T-helper 2 cell (primary cell): ENCODE data around the gene PCBP4.
"Not testable (repeated sequence)": the region's sequence is repeated elsewhere in the genome, so short reads cannot be mapped to it uniquely, and the experiment has no call there.

Source experiments
- DNase-seq, 5 experiments: peaks; one replicate each; pipeline versions ENCODE4 v3.0.0 to v3.0.0-alpha.2; 2012 to 2022

Gene PCBP4

DNA sequence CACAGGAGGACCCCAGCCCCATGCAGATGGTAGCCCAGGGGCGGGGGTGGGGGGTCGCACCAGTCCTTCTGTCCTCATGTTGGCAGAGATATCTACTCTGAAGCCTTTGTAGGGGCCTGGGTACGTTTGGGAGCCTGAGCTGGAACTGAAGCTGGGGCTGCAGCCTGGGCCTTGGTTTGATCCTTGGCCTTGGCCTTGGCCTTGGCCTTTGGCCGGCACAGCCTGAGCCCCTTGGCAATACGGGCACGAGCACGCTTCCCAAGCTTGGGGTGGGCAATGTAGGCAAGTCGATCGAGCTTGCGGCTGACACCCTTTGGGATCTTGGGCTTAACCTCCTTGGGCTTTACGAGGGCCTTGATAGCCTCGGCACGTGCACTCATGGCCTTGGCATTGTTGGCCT, 26.4 kb upstream of the PCBP4 start:
- not testable (repeated sequence) for DNase-seq

DNA sequence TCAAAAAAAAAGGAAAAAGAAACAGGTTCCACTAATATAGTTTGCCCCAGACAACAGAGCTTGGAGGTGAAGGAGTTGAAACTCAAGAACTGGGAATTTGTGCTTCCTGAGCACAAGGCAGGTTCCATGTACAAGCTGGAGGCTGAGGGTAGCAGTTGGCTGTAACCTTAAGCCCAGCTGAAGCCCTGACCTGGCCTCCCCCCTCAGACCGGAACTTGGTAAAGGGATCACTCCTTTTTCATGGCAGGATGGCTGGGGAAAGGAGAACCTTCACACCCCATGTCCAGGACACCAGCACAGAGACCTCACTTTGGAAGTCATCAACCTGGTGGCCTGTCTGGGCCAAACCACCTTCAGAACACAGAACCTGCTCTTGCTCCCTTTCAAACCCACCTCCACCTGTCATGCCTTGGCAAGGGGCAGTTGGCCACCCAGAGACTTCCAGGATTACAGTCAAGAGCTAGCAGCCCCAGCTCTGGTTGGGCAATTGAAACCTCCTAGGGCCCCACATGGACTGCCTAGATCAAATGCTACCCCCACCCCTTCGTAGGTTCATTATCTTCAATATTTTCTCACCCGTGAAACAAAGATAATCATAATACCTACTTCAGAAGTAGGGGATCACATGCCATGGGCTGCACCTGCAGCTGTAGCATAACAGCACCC, 24.9 kb upstream of the PCBP4 start:
- no peak for DNase-seq

DNA sequence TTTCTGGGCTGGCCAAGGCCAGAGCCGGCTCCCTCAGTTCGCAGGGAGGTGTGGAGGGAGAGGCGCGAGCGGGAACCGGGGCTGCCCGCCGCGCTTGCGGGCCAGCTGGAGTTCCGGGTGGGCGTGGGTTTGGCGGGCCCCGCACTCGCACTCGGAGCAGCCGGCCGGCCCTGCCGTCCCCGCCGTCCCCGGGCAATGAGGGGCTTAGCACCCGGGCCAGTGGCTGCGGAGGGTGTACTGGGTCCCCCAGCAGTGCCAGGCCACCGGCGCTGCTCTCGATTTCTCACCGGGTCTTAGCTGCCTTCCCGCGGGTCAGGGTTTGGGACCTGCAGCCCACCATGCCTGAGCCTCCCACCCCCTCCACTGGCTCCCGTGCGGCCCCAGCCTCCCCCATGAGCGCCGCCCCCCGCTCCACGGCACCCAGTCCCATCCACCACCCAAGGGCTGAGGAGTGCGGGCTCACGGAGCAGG, 23.3 kb upstream of the PCBP4 start:
- not testable (repeated sequence) for DNase-seq

DNA sequence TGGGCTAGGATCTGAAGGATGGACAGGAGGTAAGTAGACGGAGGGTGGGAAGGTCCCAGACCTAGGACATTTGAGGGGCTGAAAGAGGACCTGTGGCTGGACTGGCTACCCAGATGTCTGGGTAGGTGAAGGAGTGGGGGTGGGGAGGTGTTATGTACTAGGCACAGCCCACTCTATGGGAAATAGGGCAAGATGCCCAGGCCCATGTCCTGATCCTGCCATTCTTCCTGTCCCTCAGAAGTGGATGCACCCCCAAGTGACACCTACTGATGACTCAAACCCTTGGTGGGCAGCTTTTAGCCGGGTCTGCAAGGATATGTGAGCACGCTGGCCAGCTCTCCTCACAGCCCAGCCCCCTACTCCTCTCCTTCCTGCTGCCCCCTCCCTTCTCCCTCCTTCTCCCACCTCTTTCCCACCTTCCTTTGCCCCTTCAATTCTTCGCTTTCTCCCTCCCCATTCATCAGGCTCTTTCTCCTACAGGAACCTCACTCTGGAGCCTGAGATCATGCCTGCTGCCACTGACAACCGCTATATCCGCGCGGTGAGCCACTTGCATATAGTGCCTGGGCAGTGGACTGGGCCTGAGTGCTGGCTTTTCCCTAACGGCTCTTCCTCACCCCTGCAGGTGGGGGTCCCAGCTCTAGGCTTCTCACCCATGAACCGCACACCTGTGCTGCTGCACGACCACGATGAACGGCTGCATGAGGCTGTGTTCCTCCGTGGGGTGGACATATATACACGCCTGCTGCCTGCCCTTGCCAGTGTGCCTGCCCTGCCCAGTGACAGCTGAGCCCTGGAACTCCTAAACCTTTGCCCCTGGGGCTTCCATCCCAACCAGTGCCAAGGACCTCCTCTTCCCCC, 21.3 kb upstream of the PCBP4 start:
- no peak for DNase-seq

DNA sequence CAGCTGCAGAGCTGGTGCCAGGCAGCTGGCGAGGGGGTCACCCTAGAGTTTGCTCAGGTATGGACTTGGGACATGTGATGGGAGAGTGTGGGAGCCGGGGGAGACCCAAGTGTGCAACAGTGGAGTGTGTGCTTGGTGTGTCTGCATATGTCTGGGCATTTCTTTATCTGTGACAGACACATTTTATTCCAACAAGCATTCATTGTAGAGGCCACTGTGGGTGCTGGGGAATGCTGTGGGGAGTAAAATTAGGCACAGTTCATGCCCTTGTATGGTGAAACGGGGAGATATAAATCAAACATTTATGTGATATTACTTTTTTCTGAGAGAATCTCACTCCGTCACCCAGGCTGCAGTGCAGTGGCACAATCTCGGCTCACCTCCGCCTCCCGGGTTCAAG, 20.3 kb upstream of the PCBP4 start:
- DNase-seq: no peak

DNA sequence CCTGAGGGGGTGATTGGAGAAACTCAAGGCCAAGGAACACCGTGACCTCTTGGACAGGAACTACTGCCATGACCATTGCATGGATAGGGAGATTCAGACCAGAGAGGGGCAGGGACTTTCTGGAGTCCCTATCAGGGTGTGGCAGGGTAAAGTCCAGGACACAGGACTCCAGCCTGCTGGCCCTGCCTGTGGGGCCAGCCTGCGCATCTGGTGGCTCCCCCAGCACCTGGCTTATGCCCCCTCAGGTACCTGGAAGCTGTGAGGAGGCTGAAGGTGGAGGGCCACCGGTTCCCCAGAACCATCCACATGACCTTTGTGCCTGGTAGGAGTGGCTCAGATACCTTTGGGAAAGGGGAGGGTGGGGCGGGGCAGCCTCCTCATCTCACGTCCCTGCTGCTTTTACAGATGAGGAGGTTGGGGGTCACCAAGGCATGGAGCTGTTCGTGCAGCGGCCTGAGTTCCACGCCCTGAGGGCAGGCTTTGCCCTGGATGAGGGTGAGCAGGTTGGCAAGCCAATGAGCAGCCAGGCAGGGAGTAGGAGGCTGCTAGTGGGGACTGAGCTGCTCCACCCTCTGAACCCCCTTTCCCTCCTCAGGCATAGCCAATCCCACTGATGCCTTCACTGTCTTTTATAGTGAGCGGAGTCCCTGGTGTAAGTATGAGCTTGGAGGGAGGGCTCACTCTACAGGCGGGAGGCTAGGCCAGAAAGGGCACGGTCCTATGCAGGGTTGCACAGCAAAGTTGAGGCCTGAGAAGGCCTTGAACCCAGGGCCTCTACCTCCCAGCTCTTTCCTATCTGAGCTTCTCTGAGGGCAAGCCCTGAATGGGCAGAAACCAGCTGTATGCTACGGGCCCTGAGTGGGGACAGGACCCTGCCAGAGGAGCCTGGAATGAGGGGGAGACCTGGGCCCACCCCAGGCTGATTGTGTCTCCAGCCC, 19.0 kb upstream of the PCBP4 start:
- DNase-seq: no peak

DNA sequence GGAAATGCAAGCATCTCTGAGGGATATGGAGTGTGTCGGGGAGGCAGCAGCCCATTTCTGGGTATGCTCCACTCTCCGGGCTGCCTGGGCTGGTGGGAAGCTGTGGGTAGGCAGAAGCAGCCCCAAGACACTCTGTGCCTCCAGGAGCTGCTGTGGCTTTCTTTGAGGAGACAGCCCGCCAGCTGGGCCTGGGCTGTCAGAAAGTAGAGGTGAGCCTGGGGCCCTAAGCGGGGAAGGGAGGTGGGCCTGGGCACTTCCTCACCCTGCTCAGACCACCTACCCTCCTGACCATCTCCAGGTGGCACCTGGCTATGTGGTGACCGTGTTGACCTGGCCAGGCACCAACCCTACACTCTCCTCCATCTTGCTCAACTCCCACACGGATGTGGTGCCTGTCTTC, 17.8 kb upstream of the PCBP4 start:
- DNase-seq: no peak

DNA sequence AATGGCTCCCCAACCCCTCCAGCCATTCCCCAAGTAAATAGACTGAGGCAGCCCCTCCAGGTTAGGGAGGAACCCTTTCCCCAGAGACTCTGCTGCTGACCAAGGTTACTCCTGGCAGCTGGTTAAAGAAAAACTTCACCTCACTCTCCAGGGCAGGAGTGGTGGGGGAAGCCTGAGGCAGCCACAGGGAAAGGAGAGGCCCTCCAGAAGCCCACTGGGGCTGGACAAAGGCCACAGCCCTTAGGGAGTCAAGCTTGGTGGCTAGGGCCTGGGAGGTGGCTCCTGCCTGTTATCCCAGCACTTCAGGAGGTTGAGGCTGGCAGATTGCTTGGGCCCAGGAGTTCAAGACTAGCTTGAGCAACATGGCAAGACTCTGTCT, 17.0 kb upstream of the PCBP4 start:
- DNase-seq: no peak

DNA sequence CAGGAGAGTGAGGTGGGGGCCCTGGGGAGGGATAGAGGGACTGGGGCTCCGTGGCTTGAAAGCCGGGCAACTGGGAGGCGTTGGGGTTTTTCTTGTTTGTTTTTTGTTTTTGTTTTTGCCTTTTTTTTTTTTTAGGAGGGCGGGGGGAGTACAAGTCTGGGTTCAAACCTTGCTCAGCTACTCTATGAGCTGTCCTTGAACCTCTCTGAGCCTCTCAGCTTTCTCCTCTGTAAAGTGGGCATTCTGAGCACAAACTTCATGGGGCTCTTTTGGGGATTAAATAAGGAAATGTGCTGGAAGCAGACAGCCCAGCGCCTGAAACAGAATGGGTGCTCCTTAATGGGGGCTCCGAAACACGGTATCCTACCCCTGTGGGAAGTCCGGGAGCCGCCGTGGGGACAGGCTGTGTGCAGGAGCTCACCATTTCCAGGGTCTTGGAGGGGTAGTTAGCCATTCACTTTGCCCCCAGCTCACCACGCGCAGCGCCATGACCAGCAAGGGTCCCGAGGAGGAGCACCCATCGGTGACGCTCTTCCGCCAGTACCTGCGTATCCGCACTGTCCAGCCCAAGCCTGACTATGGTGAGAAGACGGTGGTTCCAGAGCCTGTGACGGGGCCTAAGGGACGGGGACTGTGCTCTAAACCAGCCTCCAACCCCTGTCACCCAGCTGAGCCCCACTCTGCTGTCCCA, 16.5 kb upstream of the PCBP4 start:
- DNase-seq: no peak

DNA sequence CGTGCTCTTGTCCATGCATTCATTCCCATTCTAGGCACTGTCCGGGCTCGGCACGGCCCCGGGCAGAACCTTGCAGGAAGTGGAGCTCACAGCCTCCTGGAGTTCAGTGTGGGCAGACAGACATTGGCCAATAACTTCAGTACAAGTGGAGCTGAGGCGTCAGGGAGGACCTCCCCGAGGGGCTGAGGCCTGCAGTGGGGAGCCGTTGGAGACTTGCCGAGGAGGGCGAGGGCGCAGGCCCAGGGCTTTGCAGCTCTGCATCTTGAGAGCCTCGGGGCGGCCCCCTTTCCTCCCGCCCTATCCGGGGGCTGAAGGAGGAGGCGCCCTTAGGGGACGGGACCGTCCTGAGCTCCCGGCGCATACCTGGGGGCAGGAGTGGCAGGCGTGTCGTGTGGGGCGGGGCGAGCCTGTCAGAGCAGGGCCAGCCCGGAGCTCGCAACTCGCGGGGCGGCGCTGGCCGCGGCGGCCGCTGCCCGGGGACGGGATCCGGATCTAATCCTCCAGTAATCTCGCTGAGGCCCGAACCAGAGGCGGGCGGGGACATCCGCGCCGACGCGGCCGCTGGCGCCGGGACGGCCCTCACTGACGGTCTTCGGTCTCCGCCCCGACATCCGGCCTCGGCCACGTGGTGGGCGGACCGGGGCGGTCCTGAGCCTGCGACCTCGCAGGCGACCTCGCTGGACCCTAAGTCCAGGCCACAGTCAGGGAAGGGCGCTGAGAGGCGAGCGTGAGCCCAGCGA, 15.8 kb upstream of the PCBP4 start, which contains the start of gene ACY1:
Gene ACY1, plus strand, starts transcription at position 698 of the 740 bp plus-strand sequence. CDS start 530 bp downstream, outside the sequence.
- peak; percentile 50 to 72 (median 65) for DNase-seq

DNA sequence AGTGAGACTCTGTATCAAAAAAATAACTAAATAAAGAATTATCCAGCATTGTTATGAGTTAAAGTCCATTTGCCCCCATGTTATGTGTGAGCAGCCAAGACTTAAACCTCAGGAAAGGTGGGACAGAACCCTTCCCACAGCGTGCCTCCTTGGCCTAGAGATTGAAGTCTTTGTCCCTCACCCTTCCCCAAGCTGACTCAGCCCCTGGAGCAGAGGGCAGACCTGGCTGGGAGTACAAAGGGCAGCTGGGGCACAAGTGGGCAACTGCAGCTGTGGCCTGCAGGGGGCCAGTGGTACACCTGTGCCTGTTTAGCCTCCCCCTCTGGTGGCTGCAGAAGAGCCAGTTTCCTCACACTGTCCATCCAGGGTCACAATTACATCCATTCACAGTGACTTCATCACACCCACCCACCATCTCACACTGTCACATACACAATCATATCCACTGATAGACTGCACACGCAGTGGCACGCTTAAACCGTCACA, 15.1 kb upstream of the PCBP4 start:
- DNase-seq: peak in 1 of 5 experiments; percentile 51

DNA sequence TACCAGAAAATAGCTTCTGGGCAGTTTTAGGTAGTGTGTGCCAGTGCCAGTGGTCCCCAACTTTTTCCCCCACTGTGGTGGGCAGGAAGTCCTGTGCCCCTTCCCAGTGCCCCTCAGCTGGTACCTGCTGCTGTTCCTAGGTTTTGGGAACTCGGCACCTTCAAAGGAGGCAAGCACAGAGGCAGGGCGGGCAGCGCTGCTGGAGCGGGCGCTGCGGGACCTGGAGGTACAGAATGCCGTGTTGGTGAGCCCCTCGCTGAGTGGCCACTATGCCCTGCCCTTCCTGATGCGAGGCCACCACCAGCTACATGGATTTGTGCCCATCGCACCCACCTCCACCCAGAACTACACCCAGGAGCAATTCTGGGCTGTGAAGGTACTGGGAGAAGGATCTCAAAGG, 13.0 kb upstream of the PCBP4 start:
- no peak for DNase-seq

DNA sequence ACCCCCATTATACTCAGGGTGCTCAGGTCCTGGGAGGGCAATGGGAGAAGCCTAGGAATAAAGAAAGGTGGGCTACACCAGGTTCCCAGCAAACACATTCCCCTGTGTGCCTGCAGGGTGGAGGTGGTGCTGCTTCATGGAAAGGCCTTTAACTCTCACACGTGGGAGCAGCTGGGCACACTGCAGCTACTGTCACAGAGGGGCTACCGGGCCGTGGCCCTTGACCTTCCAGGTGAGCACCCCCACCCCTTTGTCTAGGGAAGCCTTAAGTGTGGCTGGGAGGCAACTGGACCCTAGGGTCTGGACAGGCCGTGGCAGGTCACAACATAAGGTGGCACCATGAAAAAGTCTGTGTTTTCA, 10.9 kb upstream of the PCBP4 start:
- no peak for DNase-seq

DNA sequence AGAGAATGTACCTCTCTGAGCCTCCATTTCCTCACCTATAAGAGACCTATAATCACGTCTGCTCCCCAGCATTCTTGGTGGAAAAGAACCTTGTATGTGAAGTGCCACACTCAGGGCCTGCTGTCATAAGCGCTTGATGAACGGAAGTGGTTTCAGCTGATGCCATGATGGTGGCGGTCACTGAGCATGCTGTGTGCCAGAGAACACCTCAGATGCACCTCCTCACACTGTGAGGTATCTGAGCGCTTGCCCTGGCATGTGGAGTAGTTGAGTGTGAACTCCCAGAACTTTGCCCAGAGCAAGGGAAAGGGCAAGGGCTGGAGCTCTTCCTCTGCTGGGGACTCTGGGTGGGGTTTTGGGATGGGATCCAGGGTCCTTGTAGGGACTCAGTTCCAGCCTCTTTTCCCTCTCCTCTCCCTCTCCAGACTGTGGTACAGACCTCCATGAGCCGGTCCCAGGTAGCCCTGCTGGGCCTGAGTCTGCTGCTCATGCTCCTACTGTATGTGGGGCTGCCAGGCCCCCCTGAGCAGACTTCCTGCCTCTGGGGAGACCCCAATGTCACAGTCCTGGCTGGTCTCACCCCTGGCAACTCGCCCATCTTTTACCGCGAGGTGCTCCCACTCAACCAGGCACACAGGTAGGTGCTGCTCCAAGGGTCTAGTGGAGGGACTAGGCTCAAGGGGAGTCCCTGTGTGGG, 10.3 kb upstream of the PCBP4 start:
- DNase-seq: peak in 2 of 5 experiments; percentile 26 to 81

DNA sequence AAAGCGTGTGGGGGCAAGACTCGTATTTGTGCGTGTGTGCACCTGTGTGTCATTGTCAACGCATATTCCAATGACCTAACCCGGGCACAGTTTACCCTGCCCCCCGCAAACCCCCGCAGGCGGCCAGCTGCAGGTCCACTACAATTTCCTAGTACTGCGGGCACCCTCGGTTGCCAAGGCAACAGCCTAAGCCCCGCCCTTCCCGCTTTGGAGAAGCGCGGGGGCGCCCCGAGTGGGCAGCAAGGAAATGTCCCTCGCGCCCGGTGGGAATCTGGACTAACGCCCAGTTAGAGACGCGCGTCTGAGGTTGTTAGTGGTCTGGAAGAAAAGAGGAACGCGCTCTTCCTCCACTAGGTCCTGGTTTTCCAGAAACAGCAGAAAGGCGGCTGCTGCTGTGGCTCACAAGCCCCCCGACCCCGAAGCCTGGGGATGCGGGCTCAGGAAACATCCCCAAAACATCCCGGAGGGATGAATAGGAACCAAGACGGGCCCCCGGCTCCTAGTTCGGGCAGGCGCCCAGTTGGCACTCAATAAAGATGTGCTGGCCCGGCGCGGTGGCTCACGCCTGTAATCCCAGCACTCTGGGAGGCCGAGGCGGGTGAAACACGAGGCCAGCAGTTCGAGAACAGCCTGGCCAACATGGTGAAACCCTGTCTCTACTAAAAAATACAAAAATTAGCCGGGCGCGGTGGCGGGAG, 8.7 kb upstream of the PCBP4 start:
- peak in 1 of 5 experiments; percentile 23 for DNase-seq

DNA sequence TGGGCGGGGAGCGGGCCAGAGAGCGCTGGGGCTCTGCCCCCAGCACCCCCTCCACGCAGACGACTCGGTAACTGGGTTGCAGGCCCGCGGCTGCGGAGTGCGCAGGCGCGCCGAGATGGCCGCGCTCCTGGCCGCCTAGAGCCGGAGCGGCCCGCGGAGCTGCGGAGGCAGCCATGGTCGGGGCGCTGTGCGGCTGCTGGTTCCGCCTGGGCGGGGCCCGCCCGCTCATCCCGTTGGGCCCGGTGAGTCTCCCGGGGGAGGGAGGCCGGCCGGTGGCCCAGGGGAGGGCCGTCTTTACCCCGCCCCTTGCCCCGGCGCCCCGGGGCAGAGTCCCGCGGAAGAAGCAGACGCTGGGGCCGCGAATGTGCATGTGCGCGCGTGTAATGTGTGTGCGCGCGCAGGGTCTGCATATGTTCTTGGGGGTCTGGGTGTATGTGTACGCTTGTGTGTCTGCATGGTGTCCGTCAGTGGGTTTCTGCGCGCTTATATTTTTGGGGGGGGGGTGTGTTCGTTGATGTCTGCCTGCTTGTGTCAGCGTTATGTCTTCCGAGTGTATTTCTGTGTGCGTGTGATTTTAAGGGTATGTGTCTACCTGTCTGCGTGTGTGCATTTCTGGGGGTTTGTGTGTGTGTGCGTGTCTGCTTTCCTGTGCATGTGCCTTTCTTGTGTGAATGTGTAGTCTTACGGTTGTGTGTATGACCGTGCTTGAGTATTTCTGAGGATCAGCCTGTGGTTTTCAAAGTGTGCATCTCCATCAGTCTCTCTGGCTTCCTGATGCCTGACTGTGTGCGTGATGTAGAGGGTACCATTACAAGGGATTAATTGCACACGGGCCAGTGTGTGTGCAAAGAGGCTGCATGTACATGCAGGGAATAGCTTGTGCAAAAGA, 8.0 kb upstream of the PCBP4 start, which contains the start of gene ABHD14A:
Gene ABHD14A, plus strand, starts transcription at position 102 of the 889 bp plus-strand sequence. Its CDS starts 72 bp downstream, at position 174.
- DNase-seq: peak; percentile 58 to 81 (median 70)

DNA sequence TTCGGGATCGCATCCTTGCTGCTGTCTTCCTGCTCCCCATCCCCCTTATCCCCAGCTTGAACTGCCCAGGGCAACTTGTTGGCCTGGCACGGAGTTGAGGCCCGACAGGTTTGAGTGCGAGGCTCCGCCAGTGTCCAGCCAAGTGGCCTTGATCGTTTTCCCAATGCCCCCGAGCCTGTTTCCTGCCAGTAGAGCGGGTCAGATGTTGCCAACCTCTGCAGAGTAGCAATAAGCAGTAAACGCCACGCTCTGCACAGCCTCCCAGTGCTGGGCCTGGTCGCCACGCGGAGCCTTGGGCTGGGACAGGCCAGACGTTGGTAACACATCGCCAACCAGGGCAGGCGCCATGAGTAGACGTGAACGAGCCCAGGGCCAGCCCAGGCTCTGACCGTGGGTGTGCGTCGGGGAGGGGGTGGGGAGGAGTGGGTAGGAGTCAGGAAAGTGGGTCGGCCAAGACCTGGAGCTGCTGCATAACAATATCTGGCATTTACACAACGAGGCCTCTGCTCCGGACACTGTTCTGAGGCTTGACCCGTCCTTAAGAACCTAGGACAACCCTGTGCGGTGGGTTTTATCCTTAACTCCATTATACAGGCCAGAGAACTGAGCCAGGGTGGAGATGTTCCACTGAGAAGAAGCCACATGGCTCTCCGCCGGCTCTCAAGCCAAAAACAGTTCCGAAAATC, 7.2 kb upstream of the PCBP4 start:
- DNase-seq: peak in 1 of 5 experiments; percentile 32

DNA sequence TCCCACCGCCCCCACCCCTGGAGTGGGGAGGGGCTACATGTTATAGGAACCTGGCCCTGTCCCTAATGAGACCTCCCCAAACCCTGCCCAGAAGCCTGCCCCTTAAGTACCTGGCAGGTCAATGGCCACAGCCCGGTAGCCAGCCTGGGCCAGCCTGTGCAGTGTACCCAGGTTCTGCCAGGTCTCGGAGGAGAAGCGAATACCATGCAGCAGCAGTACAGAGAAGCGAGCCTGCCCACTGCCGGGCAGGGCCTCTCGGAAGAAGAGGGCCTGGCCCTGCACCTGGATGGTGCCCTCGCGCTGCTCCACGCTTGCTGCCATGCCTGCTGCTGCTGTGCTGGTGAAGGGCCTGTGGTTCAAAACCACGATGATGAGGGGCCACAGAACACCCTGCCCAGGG, 4.1 kb upstream of the PCBP4 start:
- DNase-seq: no peak
